Left lobe of liver (tissue), 2 donors: ENCODE measurements around the gene KREMEN2. TPM values are rescaled to one million over a fixed set of nuclear protein-coding genes. Genes with fewer than 3 reads are reported as not detected.

Experiments
- ATAC-seq: fragments of 200-7000 bp; cut with Tn5 transposase; one replicate; pipeline ENCODE4 v1.9.1; 2020; ENCODE audit warnings: mild to moderate bottlenecking, moderate library complexity
- DNase-seq: peaks from one replicate; pipeline ENCODE4 v3.0.0-alpha.2; 2020; ENCODE audit warnings: low spot score
- total RNA-seq: library from RNA; stranded (reverse); gene quantifications from one replicate; pipeline ENCODE4 v1.2.1, GENCODE V29; 2021
- donor health status: DM: no; HTN: no; CAD: no; lungs with moderate emphysema.
- donor health status: DM: no; HTN: yes; CAD: no.

Gene KREMEN2
- total RNA-seq, 1 donor from 2014 or later, result not detected

- ATAC-seq, result no peak
Observed at GRCh38 chr16:2963074-2963722, 877 bp upstream of the KREMEN2 start.

GRCh38 chr16:2964475-2965336 is 631 bp downstream of the KREMEN2 start:
- peak; percentile 45 for DNase-seq
- no peak for ATAC-seq

More at GRCh38 chr16:2963074-2963722, 877 bp upstream of the KREMEN2 start:
- peak; percentile 40 for DNase-seq

GRCh38 chr16:2966043-2966807 is 2.1 kb downstream of the KREMEN2 start:
- DNase-seq (peak; percentile 45), ATAC-seq (no peak)

GRCh38 chr16:2966808-2967191 is 2.7 kb downstream of the KREMEN2 start:
- DNase-seq, result no peak
- ATAC-seq, result no peak

- DNase-seq, result no peak
- no peak for ATAC-seq
Observed at GRCh38 chr16:2967211-2967631, 3.1 kb downstream of the KREMEN2 start.

- ATAC-seq, result no peak
- no peak for DNase-seq
Observed at GRCh38 chr16:2967721-2968161, 3.7 kb downstream of the KREMEN2 start.

- ATAC-seq (no peak), DNase-seq (no peak)
Observed at GRCh38 chr16:2968368-2968737, 4.3 kb downstream of the KREMEN2 start.

- ATAC-seq, result peak; percentile 90
Observed at GRCh38 chr16:2968738-2969544, 4.9 kb downstream of the KREMEN2 start, which contains the start of gene PAQR4. PAQR4 (plus strand) TSS chr16:2969348; CDS start chr16:2969675, 327 bp downstream.

GRCh38 chr16:2969545-2970521 is 5.8 kb downstream of the KREMEN2 start:
- DNase-seq (no peak), ATAC-seq (peak; percentile 8)

More at GRCh38 chr16:2968738-2969544, 4.9 kb downstream of the KREMEN2 start, which contains the start of gene PAQR4:
- DNase-seq, result peak; percentile 89

- ATAC-seq (no peak), DNase-seq (no peak)
Observed at GRCh38 chr16:2970563-2970962, 6.5 kb downstream of the KREMEN2 start.

- ATAC-seq, result no peak
- no peak for DNase-seq
Observed at GRCh38 chr16:2971134-2971984, 7.3 kb downstream of the KREMEN2 start.

- DNase-seq, result no peak
- no peak for ATAC-seq
Observed at GRCh38 chr16:2971985-2972784, 8.1 kb downstream of the KREMEN2 start.

GRCh38 chr16:2973093-2973492 is 9.0 kb downstream of the KREMEN2 start:
- ATAC-seq (no peak), DNase-seq (no peak)

GRCh38 chr16:2973605-2974318 is 9.7 kb downstream of the KREMEN2 start:
- DNase-seq (no peak), ATAC-seq (no peak)

GRCh38 chr16:2974319-2975056 is 10.4 kb downstream of the KREMEN2 start:
- no peak for DNase-seq
- ATAC-seq, result no peak
